Left ventricle myocardium inferior (tissue), 1 donor: ENCODE results near the gene CHEK2. TPM values are rescaled to one million over a fixed set of nuclear protein-coding genes. Genes with fewer than 3 reads are reported as not detected.

Experiments
- DNase-seq: peaks from one replicate; pipeline ENCODE4 v3.0.0-alpha.2; 2020
- H3K27ac ChIP-seq: fragments of 200-600 bp; replicated peaks from 2 replicates; pipeline ENCODE4 v1.8.0; 2021
- H3K27me3 ChIP-seq: fragments of 200-600 bp; 2 replicates; pipeline ENCODE4 v1.8.0; 2021; ENCODE audit warnings: low read depth
- H3K36me3 ChIP-seq: fragments of 200-600 bp; 2 replicates; pipeline ENCODE4 v1.8.0; 2021
- H3K4me1 ChIP-seq: fragments of 200-600 bp; 2 replicates; pipeline ENCODE4 v1.8.0; 2021
- H3K4me3 ChIP-seq: fragments of 200-600 bp; 2 replicates; pipeline ENCODE4 v1.8.0; 2021; ENCODE audit warnings: mild to moderate bottlenecking, moderate library complexity
- H3K9me3 ChIP-seq: fragments of 200-600 bp; replicated peaks from 2 replicates; pipeline ENCODE4 v1.8.0; 2021
- CTCF ChIP-seq: fragments of 200-600 bp; IDR thresholded peaks from 2 replicates; pipeline ENCODE4 v1.8.0; 2021; ENCODE audit warnings: antibody characterized with exemption, mild to moderate bottlenecking, borderline replicate concordance
- intact Hi-C: fragments of 100-400 bp; cut with micrococcal nuclease; formaldehyde crosslinking; loops from one replicate; pipeline ENCODE4 v1.11.0; 2022
- total RNA-seq: library from RNA; stranded (reverse); fragmentation: NEBNext Ultra II Directional; extraction: Animal tissue kit (Norgen Biotek cat#: 25700); gene quantifications from one replicate; pipeline ENCODE4 v1.2.1, GENCODE V29; 2021
- donor health status: DM: no; HTN: yes; CAD: no; lungs with severe emphysema.

Gene CHEK2
- total RNA-seq, 1 donor from 2014 or later = 2.5 TPM

GRCh38 chr22:28718044-28718443 is 23.6 kb downstream of the CHEK2 start:
- H3K36me3 ChIP-seq = no peaks in the 10 kb centered on the region
- H3K4me1 ChIP-seq = no peaks in the 10 kb centered on the region
- intact Hi-C loops = no loop called here
- no peaks in the 10 kb centered on the region for H3K27me3 ChIP-seq
- no peak for DNase-seq
- H3K4me3 ChIP-seq = no peak overlapping the region
- no peaks in the 10 kb centered on the region for H3K9me3 ChIP-seq
- no peak overlapping the region for H3K27ac ChIP-seq
- no peak for TF ChIP-seq CTCF

- Histone ChIP-seq H3K27me3 (no peaks in the 10 kb centered on the region), H3K9me3 (no peaks in the 10 kb centered on the region), H3K36me3 (no peaks in the 10 kb centered on the region), H3K4me1 (peaks cover under 1% of the 10 kb centered on the region), H3K4me3 (no peak overlapping the region), H3K27ac (no peak overlapping the region)
- no peak for DNase-seq
- intact Hi-C loops = no loop called here
- no peak for TF ChIP-seq CTCF
Observed at GRCh38 chr22:28716686-28717085, 24.9 kb downstream of the CHEK2 start.

- TF ChIP-seq CTCF = no peak
- intact Hi-C loops = no loop called here
- Histone ChIP-seq H3K27me3 (no peaks in the 10 kb centered on the region), H3K4me3 (no peak overlapping the region), H3K27ac (no peak overlapping the region), H3K9me3 (no peaks in the 10 kb centered on the region), H3K4me1 (peaks cover 11% of the 10 kb centered on the region), H3K36me3 (no peaks in the 10 kb centered on the region)
- no peak for DNase-seq
Observed at GRCh38 chr22:28715611-28716010, 26.0 kb downstream of the CHEK2 start.

DNA sequence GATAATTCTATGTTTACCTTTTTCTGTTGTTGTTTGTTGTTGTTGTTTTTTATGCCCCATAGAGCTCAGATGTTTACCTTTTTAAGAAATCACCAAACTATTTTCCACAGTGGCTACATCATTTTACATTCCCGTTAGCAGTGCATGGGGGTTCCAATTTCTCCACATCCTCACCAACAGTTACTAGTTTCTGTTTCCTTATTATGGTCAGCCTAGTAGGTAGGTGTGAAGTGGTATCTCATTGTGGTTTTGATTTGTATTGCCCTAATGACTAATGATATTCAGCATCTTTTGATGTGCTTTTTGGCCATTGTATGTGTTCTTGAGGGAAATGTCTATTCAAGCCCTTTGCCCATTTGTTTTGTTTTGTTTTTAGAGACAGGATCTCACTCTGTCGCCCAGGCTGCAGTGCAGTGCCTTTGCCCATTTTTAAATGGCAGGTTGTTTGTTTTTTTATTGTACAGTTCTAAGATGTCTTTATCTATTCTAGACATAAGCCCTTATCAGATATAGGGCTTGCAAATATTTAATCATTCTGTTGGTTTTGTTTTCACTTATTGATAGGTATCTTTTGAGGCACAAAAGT is 27.5 kb downstream of the CHEK2 start:
- H3K27ac ChIP-seq = no peak overlapping the region
- no peak overlapping the region for H3K4me3 ChIP-seq
- H3K4me1 ChIP-seq = peaks cover 22% of the 10 kb centered on the region
- no peak for DNase-seq
- no peak for TF ChIP-seq CTCF
- H3K27me3 ChIP-seq = no peaks in the 10 kb centered on the region
- H3K9me3 ChIP-seq = no peaks in the 10 kb centered on the region
- no peaks in the 10 kb centered on the region for H3K36me3 ChIP-seq
- intact Hi-C loops = no loop called here

DNA sequence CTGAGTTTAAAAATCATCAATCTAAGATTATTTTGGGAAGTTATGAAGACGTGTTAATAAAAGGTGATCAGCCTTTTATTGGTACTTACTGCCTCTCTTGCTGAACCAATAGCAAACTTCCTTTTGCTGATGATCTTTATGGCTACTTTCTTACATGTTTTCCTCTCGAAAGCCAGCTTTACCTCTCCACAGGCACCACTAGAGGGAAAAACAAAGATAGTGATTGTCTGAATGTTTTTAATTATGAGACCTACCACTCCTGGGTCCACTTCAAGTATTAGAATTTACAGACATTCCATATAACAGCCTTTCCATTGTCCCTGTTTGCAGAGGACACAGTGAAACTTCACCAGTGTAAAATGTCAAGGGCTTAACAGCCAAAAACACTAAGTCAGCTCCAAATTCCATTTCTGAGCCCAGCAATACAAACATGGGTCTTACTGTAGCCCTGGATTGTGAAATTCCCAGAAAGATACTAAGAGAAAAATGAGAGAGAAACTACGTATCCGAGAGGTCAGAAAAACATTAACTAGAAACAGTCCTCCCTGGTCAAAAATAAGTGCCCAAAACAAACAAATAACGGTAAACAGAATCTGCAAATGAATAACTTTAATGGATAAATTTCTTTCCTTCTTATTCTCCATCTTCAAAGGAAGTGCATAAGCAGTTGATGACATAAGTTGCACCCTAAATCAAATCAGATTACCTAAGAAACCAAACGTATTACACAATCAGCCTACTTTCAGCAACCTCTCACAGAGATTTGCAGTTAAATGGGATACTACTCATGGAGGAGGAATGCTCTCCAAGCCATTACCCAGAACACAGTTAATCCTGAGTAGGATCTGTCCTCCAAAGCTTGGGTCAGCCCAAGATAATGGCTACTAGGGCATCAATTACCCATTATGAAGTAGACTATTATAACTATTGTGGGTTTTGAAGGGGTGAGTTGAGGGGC is 29.5 kb downstream of the CHEK2 start:
- H3K36me3 ChIP-seq = no peaks in the 10 kb centered on the region
- TF ChIP-seq CTCF = no peak
- no peaks in the 10 kb centered on the region for H3K9me3 ChIP-seq
- peak overlapping the region; percentile 28 for H3K4me3 ChIP-seq
- DNase-seq = no peak
- no peaks in the 10 kb centered on the region for H3K27me3 ChIP-seq
- H3K4me1 ChIP-seq = peaks cover 22% of the 10 kb centered on the region
- H3K27ac ChIP-seq = peak overlapping the region; percentile 57
- intact Hi-C loops = no loop called here
